Activated CD4-positive, alpha-beta T cell treated with anti-CD3 and anti-CD28 coated beads, Interleukin-10, Interleukin-2, amounts not matched to agents 100 ng/mL and 50 ng/mL, durations not matched to agents 16 hours and 8 hours (primary cell): Measurements from ENCODE around the gene ITGB8.
"Not testable (repeated sequence)": the region's sequence is repeated elsewhere in the genome, so short reads cannot be mapped to it uniquely, and the experiment has no call there.

Experiments
- DNase-seq: peaks from one replicate; pipeline ENCODE4 v3.0.0-alpha.2; 2020

ITGB8 gene

GRCh38 chr7:20388084-20388483 lies 57.4 kb downstream of the ITGB8 start:
- DNase-seq, result no peak

DNA sequence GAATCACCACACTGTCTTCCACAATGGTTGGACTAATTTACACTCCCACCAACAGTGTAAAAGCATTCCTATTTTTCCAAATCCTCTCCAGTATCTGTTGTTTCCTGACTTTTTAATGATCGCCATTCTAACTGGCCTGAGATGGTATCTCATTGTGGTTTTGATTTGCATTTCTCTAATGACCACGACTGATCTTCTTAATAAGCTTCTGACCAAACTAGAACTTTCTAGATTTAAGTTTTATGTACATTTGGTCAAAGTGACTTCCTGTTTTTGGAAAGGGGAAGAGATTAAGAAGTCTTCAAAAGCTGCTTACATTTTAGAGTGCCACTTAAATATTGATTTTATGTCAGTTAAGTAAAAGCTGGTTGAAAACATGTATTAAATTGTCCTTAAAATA lies 58.5 kb downstream of the ITGB8 start:
- DNase-seq, result not testable (repeated sequence)

- no peak for DNase-seq
Measured at GRCh38 chr7:20393021-20393610, 62.4 kb downstream of the ITGB8 start.

GRCh38 chr7:20393616-20394015 lies 62.9 kb downstream of the ITGB8 start:
- DNase-seq, result no peak

DNA sequence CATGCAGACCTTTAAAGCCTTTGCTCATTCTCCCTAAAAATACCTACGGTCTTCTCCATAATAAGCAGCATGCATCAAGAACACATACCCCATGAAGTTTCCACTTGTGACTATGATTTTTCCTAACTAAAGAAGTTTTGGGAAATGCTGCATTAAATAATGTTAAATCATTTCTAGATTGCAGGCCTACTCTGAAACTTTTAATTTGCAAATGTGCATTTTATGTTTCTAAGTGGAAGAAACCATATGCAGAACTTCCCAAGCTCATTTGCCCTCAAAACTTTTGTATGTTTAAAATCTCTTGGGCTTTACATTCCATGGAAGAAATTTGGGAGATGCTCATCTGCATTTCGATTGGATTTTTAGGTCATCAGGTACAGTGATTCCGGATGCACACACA lies 63.6 kb downstream of the ITGB8 start:
- no peak for DNase-seq

GRCh38 chr7:20395104-20395503 lies 64.4 kb downstream of the ITGB8 start:
- no peak for DNase-seq

GRCh38 chr7:20395511-20395910 lies 64.8 kb downstream of the ITGB8 start:
- no peak for DNase-seq

DNA sequence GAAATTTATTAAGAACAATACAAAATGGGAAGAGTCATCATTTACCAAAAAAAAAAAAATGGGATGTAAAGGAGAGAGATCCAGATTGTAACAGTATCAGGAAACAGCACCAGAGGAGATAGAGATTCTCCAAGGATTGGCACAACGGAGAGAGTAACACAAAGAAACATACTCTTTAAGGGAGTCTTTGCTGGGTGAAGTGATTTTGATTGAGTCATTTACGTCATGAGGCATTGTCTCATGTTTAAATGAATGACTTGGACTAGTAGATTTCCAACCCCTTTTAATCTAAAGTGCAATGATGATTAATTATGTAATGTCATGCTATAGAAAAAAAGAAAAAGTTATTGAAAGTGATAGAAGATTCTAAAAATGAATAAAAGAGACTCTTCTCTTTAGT lies 68.8 kb downstream of the ITGB8 start:
- DNase-seq, result no peak

DNA sequence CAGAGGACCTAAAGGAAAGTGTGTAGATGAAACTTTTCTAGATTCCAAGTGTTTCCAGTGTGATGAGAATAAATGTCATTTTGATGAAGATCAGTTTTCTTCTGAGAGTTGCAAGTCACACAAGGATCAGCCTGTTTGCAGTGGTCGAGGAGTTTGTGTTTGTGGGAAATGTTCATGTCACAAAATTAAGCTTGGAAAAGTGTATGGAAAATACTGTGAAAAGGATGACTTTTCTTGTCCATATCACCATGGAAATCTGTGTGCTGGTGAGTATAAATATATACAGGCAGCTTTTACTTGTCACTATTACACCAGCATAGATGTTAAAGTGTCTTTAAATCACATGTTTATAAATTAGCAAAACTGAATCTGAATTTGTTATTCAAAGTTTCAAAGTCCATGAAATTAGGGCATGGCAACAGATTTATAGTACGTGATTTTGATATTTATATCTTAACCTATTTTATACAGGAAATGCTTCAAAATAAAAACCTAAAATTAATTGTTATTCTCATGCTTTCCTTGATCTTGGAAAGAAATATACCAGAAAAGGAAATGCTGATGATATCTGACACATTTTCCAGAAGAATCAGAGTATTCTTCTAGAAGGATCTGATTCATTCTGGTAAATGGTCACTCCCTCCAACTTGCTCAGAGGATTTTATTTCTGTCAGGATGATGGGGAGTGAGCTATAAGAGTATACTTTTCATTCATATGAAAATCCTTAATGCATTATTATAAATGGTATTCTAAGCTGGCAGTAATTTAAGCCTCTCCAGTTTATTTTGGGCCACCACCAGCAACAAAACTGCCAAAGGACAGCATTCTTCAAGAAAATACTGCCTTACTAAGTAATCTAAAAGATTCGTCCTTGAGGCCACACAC lies 71.4 kb downstream of the ITGB8 start:
- DNase-seq, result no peak

DNA sequence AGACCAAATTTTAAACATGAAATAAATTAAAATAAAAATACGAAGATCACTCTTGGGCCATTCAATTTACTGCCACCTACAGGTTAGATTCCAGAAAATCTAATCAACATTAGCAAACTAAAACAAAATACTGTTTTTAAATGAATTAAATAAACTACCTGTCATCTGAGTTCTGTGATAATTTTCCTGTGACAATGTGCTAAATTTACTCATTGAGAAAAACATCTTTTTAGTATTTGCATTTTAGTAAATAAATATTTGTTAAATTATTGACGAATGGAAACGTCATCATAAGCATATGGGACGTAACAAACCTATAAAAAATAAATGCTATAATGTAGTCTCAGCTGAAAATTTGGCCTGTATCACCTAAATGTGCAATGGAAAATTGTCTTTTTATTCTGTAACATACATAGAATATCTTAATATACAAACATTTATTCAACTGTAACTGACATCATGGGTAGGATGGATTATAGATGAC lies 72.1 kb downstream of the ITGB8 start:
- DNase-seq, result no peak

DNA sequence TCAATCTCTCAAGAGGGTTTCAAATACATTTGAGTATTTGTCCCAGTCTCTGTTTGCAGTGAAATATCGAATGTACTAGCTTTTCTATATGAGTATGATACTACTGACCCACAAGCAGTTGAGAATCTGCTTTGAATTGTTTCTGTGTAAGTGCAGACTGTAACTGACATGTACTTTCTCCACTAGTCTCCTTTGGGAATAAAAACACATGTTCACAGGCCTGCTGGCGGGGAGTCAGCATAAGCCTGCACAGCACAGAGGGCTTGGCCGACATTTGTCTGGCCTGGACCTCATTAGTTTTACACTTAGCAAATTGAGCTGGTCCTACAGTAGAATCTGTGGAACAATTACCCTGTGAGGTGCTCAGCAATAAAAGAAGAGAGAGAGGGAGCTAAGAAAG lies 72.6 kb downstream of the ITGB8 start:
- no peak for DNase-seq

- no peak for DNase-seq
Measured at GRCh38 chr7:20404320-20404719, 73.6 kb downstream of the ITGB8 start.

DNA sequence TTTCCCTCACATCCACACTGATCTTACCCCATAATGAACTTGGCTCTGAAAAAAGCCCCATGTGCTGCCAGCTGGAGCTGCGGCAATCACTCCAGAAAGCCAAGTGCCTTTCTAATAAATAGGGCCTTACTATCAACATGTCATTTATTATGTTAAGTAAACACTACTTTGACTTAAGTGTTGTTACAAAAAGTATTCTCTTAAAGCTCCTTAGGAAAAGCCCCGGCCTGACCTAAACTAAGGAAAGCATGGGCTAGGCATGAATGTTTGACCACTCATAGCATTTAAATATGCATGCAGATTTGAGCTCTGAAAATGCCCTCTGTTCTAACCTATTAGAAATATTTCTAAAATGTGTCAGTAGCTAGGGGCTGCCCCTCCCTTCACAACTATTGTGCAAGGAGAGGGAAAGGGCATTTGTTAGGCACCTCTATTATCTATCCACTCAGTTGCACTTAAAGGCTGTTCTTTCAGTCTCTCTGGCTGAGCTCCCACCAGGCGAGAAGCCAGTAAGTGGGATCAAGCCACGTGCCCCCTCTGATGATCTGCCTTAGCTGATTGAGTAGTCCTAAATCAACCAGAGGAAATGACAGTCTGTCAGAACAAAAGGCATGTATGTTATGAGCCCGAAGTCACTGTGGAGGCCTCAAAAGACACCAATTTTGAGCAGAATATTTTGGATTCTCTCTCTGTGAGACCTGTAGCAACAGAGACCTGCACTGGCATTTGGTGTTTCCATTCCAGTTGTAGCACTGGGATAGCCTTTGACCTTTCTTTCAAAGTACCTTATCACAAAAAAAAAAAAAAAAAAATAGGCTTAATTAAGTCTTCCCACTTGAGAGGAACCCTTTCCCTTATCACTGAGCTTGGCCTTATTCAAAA lies 77.1 kb downstream of the ITGB8 start:
- DNase-seq, result no peak

DNA sequence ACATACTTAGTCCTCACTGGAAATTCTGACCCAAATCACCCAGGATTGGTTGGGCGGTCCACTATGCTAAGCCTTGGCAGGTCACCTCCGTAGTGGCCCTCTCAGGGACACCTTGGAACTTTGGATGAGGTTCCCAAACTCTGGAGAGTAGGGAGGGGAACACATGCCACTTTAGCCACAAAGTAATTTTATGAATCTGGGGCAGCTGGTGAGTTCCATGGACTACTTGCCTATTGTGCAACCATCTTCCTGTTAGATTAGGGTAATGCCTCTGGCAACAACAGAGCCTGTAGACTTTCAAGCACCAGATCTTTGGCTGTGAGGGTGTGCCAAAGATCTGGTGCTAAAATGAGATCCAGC lies 77.7 kb downstream of the ITGB8 start:
- DNase-seq, result no peak

- no peak for DNase-seq
Measured at GRCh38 chr7:20409961-20410360, 79.3 kb downstream of the ITGB8 start.

- DNase-seq, result no peak
Measured at GRCh38 chr7:20411372-20411771, 80.7 kb downstream of the ITGB8 start.

- DNase-seq, result no peak
Measured at GRCh38 chr7:20412032-20412431, 81.3 kb downstream of the ITGB8 start.

DNA sequence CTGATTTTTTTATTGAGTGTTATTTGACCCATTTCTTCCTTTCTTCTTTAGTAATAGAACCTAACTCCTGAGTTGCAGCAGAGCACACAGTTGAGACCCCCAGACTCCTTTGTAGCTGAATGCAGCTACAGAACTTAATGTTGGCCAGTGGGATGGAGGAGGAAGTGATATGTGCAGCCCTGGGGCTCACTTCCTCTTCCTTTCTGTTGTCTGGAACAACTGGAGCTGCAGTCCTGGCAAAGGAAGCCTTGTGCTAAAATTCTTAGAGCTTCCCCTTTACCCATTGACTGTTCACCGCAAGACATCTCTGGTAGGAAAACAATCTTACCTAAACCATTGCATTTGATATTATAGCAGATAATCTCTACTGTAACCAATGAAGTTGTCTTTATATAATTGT lies 86.6 kb downstream of the ITGB8 start:
- DNase-seq, result no peak

DNA sequence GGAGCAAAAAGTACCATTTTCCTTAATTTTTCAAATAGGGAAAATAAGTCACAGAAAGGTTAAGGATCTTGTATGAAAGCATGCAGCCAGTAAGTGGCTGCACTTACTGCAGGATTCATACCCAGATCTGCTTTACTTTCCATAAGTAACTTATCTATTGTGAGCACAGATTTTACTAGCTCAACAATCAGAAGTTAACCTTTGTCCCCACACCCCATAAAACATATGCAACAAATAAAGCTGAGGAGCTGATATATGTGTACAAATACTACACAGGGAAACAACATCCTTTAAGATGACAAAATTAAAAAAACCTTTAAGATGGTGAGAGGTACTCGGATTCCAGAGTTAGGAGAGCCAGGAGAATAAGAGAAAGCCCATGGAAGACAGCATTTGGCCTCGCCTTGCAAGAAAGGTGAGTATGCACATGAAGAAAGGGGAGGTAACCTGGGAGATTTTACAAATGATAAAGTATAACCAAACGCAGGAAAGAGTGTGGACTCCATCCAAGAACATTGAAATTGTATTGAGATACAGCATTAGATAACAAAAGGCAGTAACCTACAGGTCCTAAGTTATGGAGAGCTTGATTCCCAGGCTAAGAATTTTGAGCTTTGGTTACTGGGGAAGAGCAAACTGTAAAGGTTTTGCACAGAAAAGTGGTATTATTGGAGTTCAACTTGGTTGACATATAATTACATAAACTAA lies 87.1 kb downstream of the ITGB8 start:
- no peak for DNase-seq

DNA sequence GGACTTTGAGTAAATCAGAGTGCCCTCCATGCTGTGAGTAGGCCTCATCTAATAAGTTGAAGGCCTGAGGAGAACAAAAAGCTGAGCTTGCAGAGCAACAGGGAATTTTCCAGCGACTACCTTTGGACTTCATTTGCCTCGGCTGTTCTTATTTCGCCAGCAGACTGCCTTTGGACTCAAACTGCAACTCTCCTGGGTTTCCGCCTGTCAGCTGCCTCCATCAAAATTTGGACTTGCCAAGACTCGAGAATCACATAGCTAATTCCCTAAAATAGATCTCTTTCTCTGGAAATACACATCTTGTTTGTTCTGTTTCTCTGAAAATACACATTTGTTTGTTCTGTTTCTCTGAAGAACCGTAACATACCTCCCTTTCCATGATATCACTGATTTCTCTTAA lies 93.8 kb downstream of the ITGB8 start:
- DNase-seq, result no peak

DNA sequence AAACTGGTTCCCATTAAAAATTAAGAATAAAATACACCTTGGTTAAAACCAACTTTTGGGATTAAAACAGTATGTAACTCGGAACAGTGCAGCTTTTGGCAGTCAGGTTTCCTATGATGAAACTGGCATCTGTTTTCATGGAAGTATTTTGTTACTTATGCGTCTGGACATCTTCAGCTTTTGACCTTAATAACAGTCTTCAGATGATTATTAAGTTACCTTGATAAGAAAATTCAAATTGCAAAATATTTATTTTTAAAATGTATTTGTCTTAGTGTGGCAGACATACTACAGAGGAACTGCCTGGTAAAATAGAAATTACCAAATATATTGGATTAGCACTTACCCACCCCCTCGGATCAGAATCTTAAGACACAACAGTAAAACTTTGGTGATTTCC lies 100.0 kb downstream of the ITGB8 start:
- DNase-seq, result no peak

DNA sequence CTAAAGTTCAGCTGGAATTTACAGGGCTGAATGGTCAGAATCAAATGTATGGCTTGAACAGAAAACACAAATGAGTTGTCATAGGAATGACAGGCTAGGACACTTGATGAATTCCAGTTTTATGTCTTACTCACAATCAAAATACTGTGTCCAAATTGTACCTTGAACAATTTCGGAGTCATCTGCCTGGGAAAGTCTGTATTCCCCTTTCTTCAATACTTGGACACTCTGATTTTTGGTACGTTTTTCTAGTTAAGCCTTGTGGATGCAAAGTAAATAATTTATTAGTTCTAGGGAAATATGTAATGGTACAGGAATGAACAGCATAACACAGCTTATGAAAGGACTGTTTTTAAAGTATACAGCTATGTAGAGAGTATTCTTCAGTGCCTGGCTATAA lies 100.4 kb downstream of the ITGB8 start:
- DNase-seq, result no peak

DNA sequence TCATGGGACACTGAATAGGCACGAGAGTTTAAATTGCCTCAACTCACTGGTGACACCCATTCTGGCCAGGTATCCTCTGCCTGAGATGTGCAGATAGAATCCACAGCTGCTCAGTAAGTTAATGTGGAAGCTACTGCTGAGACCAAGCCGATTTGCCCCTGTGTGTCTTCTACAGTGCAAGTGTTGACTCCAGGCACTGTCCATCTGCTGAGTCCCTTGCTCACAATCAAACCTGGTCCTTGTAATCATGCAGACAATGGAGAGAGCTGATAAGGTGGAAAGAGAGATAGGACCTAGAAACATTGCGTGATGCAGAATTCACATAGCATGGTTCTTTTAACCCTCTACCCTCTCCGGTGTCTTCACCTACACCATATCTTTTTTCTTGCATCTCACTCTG lies 101.4 kb downstream of the ITGB8 start:
- DNase-seq, result no peak
